Spleen (tissue), 7 donors: ENCODE data around the gene ARHGEF18.

ENCODE experiments used
- CTCF ChIP-seq, 11 experiments: fragments of 200-600 bp in 7 of 11; fragments of 450-650 bp in 4 of 11; sonication (generic) in 4 of 11; IDR thresholded peaks in 8 of 11; conservative IDR thresholded peaks in 3 of 11; 1 replicate in 7 of 11; 2 replicates in 4 of 11; pipeline versions ENCODE4 v1.4.0 to v1.8.0; 2016 to 2021; ENCODE audit warnings: antibody characterized with exemption in 11 of 11, inconsistent platforms in 4 of 11, mild to moderate bottlenecking in 1 of 11
- POLR2A ChIP-seq, 3 donors: fragments of 450-650 bp; IDR thresholded peaks; one replicate each; pipeline ENCODE4 v1.5.1; 2017; ENCODE audit warnings: antibody characterized with exemption in 3 of 3, mild to moderate bottlenecking in 1 of 3
- POLR2AphosphoS5 ChIP-seq, 3 donors: sonication (generic); formaldehyde crosslinking; IDR thresholded peaks; one replicate each; pipeline ENCODE4 v1.5.1; 2017; ENCODE audit warnings: antibody characterized with exemption in 3 of 3
- donor health status: DM: no; HTN: no; CAD: no; lungs with moderate emphysema.
- donor health status: DM: no; HTN: no; CAD: no.
- donor health status: DM: no; HTN: no; CAD: no.

DNA sequence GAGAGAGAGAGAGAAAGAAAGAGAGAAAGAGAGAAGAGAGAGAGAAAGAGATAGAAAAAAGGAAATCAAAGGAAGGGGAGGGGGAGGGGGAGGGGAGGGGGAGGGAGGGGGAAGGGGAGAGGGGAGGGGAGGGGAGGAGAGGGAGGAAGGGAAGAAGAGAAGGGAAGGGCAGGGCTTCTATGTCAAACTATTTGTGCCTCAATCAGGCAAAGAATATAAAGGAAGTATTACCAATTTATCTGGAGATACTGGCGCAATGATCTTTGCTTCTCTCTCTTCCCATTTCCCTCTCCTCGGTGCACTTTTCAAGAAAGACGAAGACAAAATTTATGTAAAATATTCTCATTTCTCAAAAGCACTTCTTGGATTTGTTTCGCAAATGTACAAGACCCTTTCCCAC is 45.3 kb upstream of the ARHGEF18 start:
- TF ChIP-seq CTCF (IDR thresholded peaks at IDR 0.05 in 8 of 11, conservative IDR thresholded peaks at IDR 0.05 in 3 of 11): no peak
- TF ChIP-seq POLR2AphosphoS5 (IDR thresholded peaks at IDR 0.05): no peak
- no peak for TF ChIP-seq POLR2A (IDR thresholded peaks at IDR 0.05)
